ENCODE data around the gene ZNF30.

DNA sequence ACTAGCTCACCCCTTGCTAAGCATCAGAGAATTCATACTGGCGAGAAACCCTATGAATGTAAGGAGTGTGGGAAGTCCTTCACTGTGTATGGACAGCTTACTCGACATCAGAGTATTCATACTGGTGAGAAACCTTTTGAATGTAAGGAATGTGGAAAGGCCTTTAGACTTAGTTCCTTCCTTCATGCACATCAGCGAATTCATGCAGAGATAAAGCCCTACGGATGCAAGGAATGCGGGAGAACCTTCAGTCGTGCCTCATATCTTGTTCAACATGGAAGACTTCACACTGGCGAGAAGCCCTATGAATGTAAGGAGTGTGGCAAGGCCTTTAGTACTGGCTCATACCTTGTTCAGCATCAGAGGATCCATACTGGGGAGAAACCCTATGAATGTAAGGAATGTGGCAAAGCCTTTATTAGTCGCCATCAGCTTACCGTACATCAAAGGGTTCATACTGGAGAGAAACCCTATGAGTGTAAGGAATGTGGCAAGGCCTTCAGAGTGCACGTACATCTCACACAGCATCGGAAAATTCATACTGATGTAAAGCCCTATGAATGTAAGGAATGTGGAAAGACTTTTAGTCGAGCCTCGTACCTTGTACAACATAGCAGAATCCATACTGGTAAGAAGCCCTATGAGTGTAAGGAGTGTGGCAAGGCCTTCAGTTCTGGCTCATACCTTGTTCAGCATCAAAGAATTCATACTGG, 17.3 kb downstream of the ZNF30 start:
- TF ChIP-seq, protein P1, sequence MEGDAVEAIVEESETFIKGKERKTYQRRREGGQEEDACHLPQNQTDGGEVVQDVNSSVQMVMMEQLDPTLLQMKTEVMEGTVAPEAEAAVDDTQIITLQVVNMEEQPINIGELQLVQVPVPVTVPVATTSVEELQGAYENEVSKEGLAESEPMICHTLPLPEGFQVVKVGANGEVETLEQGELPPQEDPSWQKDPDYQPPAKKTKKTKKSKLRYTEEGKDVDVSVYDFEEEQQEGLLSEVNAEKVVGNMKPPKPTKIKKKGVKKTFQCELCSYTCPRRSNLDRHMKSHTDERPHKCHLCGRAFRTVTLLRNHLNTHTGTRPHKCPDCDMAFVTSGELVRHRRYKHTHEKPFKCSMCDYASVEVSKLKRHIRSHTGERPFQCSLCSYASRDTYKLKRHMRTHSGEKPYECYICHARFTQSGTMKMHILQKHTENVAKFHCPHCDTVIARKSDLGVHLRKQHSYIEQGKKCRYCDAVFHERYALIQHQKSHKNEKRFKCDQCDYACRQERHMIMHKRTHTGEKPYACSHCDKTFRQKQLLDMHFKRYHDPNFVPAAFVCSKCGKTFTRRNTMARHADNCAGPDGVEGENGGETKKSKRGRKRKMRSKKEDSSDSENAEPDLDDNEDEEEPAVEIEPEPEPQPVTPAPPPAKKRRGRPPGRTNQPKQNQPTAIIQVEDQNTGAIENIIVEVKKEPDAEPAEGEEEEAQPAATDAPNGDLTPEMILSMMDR (conservative IDR thresholded peaks at IDR 0.05; ENCODE audit: low read depth, low read length) = no peak
- no peak for TF ChIP-seq EZH2 (IDR thresholded peaks at IDR 0.05; ENCODE audit: borderline replicate concordance, low read depth, low read length, poor library complexity, severe bottlenecking)
